ENCODE results near the gene CCL5. TPM values are rescaled to one million over a fixed set of nuclear protein-coding genes. Genes with fewer than 3 reads are reported as not detected.
"Not testable (repeated sequence)": the region's sequence is repeated elsewhere in the genome, so short reads cannot be mapped to it uniquely, and the experiment has no call there.

CCL5 gene
- total RNA-seq, 1 donor from 2014 or later = 1.7 TPM

GRCh38 chr17:35900708-35901480 lies 20.7 kb upstream of the CCL5 start:
- ATAC-seq (no peak), DNase-seq (ENCODE audit: missing footprints) (no peak)
- intact Hi-C loops (cut with DNase I) = no loop called here

GRCh38 chr17:35900280-35900679 lies 20.1 kb upstream of the CCL5 start:
- no peak for ATAC-seq
- intact Hi-C loops (cut with DNase I) = no loop called here
- DNase-seq (ENCODE audit: missing footprints) = no peak

GRCh38 chr17:35898283-35899070 lies 18.3 kb upstream of the CCL5 start:
- peak; percentile 44 for ATAC-seq
- intact Hi-C loops (cut with DNase I) = no loop called here
- no peak for DNase-seq (ENCODE audit: missing footprints)

GRCh38 chr17:35897772-35898171 lies 17.6 kb upstream of the CCL5 start:
- DNase-seq (ENCODE audit: missing footprints); intact Hi-C loops (cut with DNase I); ATAC-seq: not testable (repeated sequence)

- intact Hi-C loops (cut with DNase I) = no loop called here
- no peak for DNase-seq (ENCODE audit: missing footprints)
Observed at GRCh38 chr17:35895636-35896587, 15.8 kb upstream of the CCL5 start.

GRCh38 chr17:35894206-35894605 lies 14.0 kb upstream of the CCL5 start:
- DNase-seq (ENCODE audit: missing footprints) = no peak
- intact Hi-C loops (cut with DNase I) = no loop called here
- ATAC-seq = no peak

More at GRCh38 chr17:35895636-35896587, 15.8 kb upstream of the CCL5 start:
- ATAC-seq = no peak

GRCh38 chr17:35893751-35894150 lies 13.6 kb upstream of the CCL5 start:
- no peak for DNase-seq (ENCODE audit: missing footprints)
- ATAC-seq = no peak

GRCh38 chr17:35892091-35893035 lies 12.2 kb upstream of the CCL5 start:
- intact Hi-C loops (cut with DNase I) = no loop called here
- no peak for DNase-seq (ENCODE audit: missing footprints)
- no peak for ATAC-seq

More at GRCh38 chr17:35893751-35894150, 13.6 kb upstream of the CCL5 start:
- intact Hi-C loops (cut with DNase I) = no loop called here

GRCh38 chr17:35891269-35891668 lies 11.1 kb upstream of the CCL5 start:
- intact Hi-C loops (cut with DNase I) = no loop called here

GRCh38 chr17:35890774-35891155 lies 10.6 kb upstream of the CCL5 start:
- intact Hi-C loops (cut with DNase I) = no loop called here
- no peak for DNase-seq (ENCODE audit: missing footprints)
- no peak for ATAC-seq

More at GRCh38 chr17:35891269-35891668, 11.1 kb upstream of the CCL5 start:
- DNase-seq (ENCODE audit: missing footprints) = no peak
- no peak for ATAC-seq

GRCh38 chr17:35889818-35890773 lies 9.9 kb upstream of the CCL5 start:
- ATAC-seq (peak; percentile 37), DNase-seq (ENCODE audit: missing footprints) (no peak)
- intact Hi-C loops (cut with DNase I) = no loop called here

- DNase-seq (ENCODE audit: missing footprints) = no peak
- intact Hi-C loops (cut with DNase I) = no loop called here
- no peak for ATAC-seq
Observed at GRCh38 chr17:35889241-35889640, 9.1 kb upstream of the CCL5 start.

GRCh38 chr17:35878361-35878760 lies 1.8 kb downstream of the CCL5 start:
- DNase-seq (ENCODE audit: missing footprints) (no peak), ATAC-seq (no peak)
- intact Hi-C loops (cut with DNase I) = no loop called here

GRCh38 chr17:35877345-35878029 lies 2.7 kb downstream of the CCL5 start:
- no peak for ATAC-seq
- intact Hi-C loops (cut with DNase I) = no loop called here
- no peak for DNase-seq (ENCODE audit: missing footprints)

GRCh38 chr17:35876534-35876933 lies 3.6 kb downstream of the CCL5 start:
- no peak for ATAC-seq
- intact Hi-C loops (cut with DNase I) = no loop called here
- no peak for DNase-seq (ENCODE audit: missing footprints)

GRCh38 chr17:35875800-35876139 lies 4.4 kb downstream of the CCL5 start:
- no peak for DNase-seq (ENCODE audit: missing footprints)
- ATAC-seq = no peak
- intact Hi-C loops (cut with DNase I) = no loop called here
